Lung (tissue), 12 donors: ENCODE data around the gene CRACR2B. TPM values are rescaled to one million over a fixed set of nuclear protein-coding genes. Genes with fewer than 3 reads are reported as not detected.

Source experiments
- ATAC-seq: fragments of 200-7000 bp; cut with Tn5 transposase; one replicate; pipeline ENCODE4 v1.9.1; 2020; ENCODE audit warnings: moderate number of reproducible peaks; ENCODE audit not compliant: insufficient read depth, low FRiP score
- DNase-seq, 3 donors: peaks; one replicate each; pipeline ENCODE4 v3.0.0-alpha.2; 2013 to 2017
- H3K27ac ChIP-seq, 2 donors: one replicate each; pipeline ENCODE4 v1.5.1; 2013; ENCODE audit warnings: mild to moderate bottlenecking in 2 of 2, moderate library complexity in 2 of 2, control low read depth in 1 of 2, inconsistent platforms in 1 of 2, low read depth in 1 of 2, low read length in 1 of 2
- H3K27me3 ChIP-seq, 3 donors: one replicate each; pipeline ENCODE4 v1.5.1; 2013; ENCODE audit warnings: low read length in 2 of 3; ENCODE audit not compliant: control insufficient read depth in 3 of 3, insufficient read depth in 3 of 3
- H3K36me3 ChIP-seq, 4 donors: one replicate each; pipeline ENCODE4 v1.5.1; 2013; ENCODE audit warnings: low read length in 4 of 4, mild to moderate bottlenecking in 1 of 4, moderate library complexity in 1 of 4; ENCODE audit not compliant: control insufficient read depth in 4 of 4, insufficient read depth in 4 of 4
- H3K4me1 ChIP-seq, 5 donors: one replicate each; pipeline ENCODE4 v1.5.1; 2013; ENCODE audit warnings: low read length in 5 of 5, mild to moderate bottlenecking in 2 of 5, moderate library complexity in 1 of 5; ENCODE audit not compliant: control insufficient read depth in 5 of 5, insufficient read depth in 5 of 5
- H3K4me3 ChIP-seq: one replicate; pipeline ENCODE4 v1.5.1; 2013; ENCODE audit warnings: mild to moderate bottlenecking, control low read depth, moderate library complexity
- H3K9ac ChIP-seq, 2 donors: one replicate each; pipeline ENCODE4 v1.5.1; 2013; ENCODE audit warnings: low read length in 2 of 2, control low read depth in 1 of 2; ENCODE audit not compliant: insufficient read depth in 1 of 2
- H3K9me3 ChIP-seq, 4 donors: one replicate each; pipeline ENCODE4 v1.5.1; 2013; ENCODE audit warnings: low read length in 3 of 4, mild to moderate bottlenecking in 1 of 4, moderate library complexity in 1 of 4; ENCODE audit not compliant: control insufficient read depth in 4 of 4, insufficient read depth in 3 of 4
- WGBS, 2 donors: extraction: QIAGEN DNeasy Blood & Tissue Kit; methylation state at CpG; one replicate each; pipeline ENCODE4 v1.1.7; 2013; 5-methylcytosine and 5-hydroxymethylcytosine counted together
- polyA plus RNA-seq, 2 donors: library from polyadenylated mRNA; stranded (reverse); fragments of 200-250 nt; gene quantifications; one replicate each; pipeline ENCODE4 v1.2.1, GENCODE V29; 2013
- total RNA-seq, 2 donors: library from RNA; depleted of rRNA in 1 of 2; stranded (reverse); fragments of >200 nt in 1 of 2; gene quantifications; one replicate each; pipeline ENCODE4 v1.2.1, GENCODE V29; 2014 to 2021
- TF ChIP-seq, protein P1 (sequence below): IDR thresholded peaks from 2 replicates; pipeline ENCODE4 v1.5.1; 2012; ENCODE audit warnings: mild to moderate bottlenecking; ENCODE audit errors: control extremely low read depth, extremely low read depth
- donor health status: control.
- donor health status: control.
- donor health status: Bipolar disorder and iron deficiency.
- donor health status: healthy.
- donor health status: DM: yes; HTN: yes; CAD: no.

Gene CRACR2B
- total and polyA plus RNA-seq, 4 donors: 17.9 to 45.1 (median 31.7) TPM

DNA sequence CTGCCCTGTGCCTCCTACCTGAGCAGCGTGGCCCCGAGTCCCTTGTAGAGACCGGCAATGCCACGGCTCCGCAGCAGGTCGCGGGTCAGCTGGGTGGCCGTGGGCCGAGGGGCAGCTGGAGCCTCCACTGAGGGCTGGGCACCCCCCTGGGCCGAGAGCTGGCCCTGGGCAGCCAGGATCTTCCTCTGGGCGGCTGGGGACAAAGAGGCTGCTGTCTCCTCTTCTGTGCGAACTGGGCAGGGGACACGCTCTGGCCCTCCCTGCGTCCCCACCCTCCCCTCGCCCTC, 35.2 kb upstream of the CRACR2B start:
- H3K9ac ChIP-seq: no peak overlapping the region
- TF ChIP-seq, protein P1, sequence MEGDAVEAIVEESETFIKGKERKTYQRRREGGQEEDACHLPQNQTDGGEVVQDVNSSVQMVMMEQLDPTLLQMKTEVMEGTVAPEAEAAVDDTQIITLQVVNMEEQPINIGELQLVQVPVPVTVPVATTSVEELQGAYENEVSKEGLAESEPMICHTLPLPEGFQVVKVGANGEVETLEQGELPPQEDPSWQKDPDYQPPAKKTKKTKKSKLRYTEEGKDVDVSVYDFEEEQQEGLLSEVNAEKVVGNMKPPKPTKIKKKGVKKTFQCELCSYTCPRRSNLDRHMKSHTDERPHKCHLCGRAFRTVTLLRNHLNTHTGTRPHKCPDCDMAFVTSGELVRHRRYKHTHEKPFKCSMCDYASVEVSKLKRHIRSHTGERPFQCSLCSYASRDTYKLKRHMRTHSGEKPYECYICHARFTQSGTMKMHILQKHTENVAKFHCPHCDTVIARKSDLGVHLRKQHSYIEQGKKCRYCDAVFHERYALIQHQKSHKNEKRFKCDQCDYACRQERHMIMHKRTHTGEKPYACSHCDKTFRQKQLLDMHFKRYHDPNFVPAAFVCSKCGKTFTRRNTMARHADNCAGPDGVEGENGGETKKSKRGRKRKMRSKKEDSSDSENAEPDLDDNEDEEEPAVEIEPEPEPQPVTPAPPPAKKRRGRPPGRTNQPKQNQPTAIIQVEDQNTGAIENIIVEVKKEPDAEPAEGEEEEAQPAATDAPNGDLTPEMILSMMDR: no peak
- no peaks in the 10 kb centered on the region for H3K27me3 ChIP-seq
- no peak for DNase-seq
- ATAC-seq: no peak
- H3K9me3 ChIP-seq: no peaks in the 10 kb centered on the region
- H3K4me3 ChIP-seq: no peak overlapping the region
- no peak overlapping the region for H3K27ac ChIP-seq
- H3K36me3 ChIP-seq: peaks cover 0 to 28% (median 7%) of the 10 kb centered on the region in 4 donors
- H3K4me1 ChIP-seq: peaks cover 0 to 22% (median 15%) of the 10 kb centered on the region in 5 donors
- WGBS, 2 donors: 96 to 98% methylated on average over 12 to 15 of the region's 15 CpGs

DNA sequence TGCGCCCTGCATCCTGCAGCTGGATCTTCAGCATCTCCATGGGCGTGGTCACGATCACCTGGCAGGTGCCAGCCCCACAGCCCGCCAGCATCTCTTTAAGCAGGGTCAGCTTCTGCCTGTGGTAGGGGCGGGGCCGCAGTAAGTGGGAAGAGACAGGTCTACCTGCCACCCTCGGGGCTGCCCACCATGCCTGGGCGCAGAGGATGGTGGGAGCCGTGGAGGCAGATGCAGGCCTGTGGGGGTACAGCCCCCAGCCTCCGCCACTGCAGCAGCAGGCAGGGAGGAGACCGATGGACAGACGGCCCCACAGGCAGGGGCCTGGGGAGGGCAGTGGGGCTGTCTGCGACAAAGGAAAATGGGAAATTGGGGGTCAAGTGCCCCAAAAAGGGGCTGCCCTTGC, 34.8 kb upstream of the CRACR2B start:
- H3K27ac ChIP-seq: no peak overlapping the region
- no peak overlapping the region for H3K9ac ChIP-seq
- TF ChIP-seq, protein P1: no peak
- H3K36me3 ChIP-seq: peaks cover 0 to 28% (median 7%) of the 10 kb centered on the region in 4 donors
- H3K27me3 ChIP-seq: no peaks in the 10 kb centered on the region
- H3K4me1 ChIP-seq: peaks cover 0 to 22% (median 15%) of the 10 kb centered on the region in 5 donors
- 95% methylated on average over 13 of the region's 13 CpGs for WGBS, 2 donors
- ATAC-seq (no peak), DNase-seq (no peak)
- H3K9me3 ChIP-seq: no peaks in the 10 kb centered on the region
- H3K4me3 ChIP-seq: no peak overlapping the region

DNA sequence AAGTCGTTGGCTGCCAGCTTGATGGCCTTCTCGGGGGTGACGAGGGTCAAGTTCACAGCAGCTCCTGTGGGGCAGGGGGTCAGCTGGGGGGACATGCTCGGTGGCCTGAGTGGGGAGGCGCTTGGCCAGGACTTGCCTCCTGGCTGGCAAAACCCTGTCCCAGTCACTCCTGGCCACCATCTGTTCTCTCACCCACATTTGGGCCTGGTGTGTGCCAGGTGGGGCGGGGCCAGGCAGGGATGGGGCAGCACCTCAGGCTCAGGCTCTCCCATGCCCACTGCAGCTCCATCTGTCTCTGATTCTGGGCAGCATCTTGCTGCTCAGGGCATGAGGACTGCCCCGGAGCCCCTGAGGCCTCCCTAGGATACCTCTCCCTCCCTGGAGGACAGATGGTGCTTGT, 34.2 kb upstream of the CRACR2B start:
- Histone ChIP-seq H3K27me3 (no peaks in the 10 kb centered on the region), H3K4me3 (no peak overlapping the region), H3K4me1 (peaks cover 0 to 22% (median 15%) of the 10 kb centered on the region in 5 donors), H3K9ac (no peak overlapping the region), H3K36me3 (peaks cover 0 to 28% (median 7%) of the 10 kb centered on the region in 4 donors), H3K27ac (no peak overlapping the region), H3K9me3 (no peaks in the 10 kb centered on the region)
- TF ChIP-seq, protein P1: no peak
- DNase-seq (no peak), ATAC-seq (no peak)
- WGBS, 2 donors: 90 to 95% methylated on average over 7 of the region's 7 CpGs
